Measurements from ENCODE around the gene UBASH3B.

DNA sequence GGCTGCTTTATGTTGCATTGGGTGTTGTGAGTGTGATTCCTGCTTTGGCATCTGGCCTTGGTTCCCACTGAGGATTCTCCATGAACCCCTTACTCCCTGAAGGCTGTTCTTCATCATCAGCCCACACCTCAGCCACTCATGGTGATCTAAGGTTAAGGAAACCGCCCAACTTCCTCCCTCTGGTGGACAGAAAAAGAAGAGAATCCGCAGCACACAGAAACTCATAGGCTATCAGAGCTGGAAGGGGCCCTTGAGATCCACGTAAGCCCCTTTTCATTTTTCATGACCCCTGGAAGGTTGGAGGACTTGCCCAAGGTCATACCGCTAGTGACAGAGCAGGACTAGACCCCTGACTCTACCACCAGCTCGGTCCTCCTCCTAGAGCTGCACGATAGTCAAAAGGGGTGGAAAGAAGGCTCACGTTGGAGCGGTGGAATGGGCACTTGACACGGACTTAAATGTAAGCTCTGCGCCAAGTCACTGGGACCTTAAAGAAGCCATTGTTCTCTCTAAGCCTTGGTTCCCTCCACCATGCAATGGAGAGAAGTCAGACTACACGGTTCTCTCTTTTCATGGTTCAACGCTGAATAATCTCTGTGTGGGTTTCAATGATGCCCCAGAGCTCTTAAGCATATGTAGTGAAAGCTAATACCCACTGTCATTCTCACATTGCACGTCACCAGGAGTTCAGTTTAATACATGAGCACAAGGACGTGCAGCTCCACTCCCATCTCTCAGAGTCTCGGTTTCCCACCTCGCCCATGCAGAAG, 99.2 kb downstream of the UBASH3B start:
- TF ChIP-seq GATA2 (IDR thresholded peaks at IDR 0.05; ENCODE audit: low read depth, low read length) (no peak), GATA3 (IDR thresholded peaks at IDR 0.05; ENCODE audit: low read depth, low read length) (no peak)
